Naive thymus-derived CD8-positive, alpha-beta T cell (primary cell): ENCODE results near the gene ZBTB7C. TPM values are rescaled to one million over a fixed set of nuclear protein-coding genes. Genes with fewer than 3 reads are reported as not detected.

ENCODE experiments used
- ATAC-seq, 2 donors: fragments of 150-1000 bp; cut with Tn5 transposase in 1 of 2; sonication (Bioruptor Pico), chemical (Tn5 transposase) in 1 of 2; 1 replicate in 1 of 2; 2 replicates in 1 of 2; pipeline ENCODE4 v1.10.0; 2021; ENCODE audit warnings: mild to moderate bottlenecking in 2 of 2, moderate library complexity in 2 of 2
- POLR2A ChIA-PET: fragments of 350-600 bp; sonication (Branson Sonifier 250); formaldehyde crosslinking; loops from one replicate; lab custom pipeline; 2021; ENCODE audit warnings: antibody characterized with exemption; lab: Charles Lee
- DNase-seq, 10 donors: peaks; one replicate each; pipeline versions ENCODE4 v3.0.0 to v3.0.0-alpha.2; 2020 to 2022
- H3K27ac Mint-ChIP-seq, 10 donors: one replicate each; pipeline ENCODE4 v1.8.0; 2020 to 2022; ENCODE audit warnings: mild to moderate bottlenecking in 10 of 10, mixed read lengths in 10 of 10, moderate library complexity in 4 of 10, inconsistent platforms in 1 of 10
- H3K27me3 Mint-ChIP-seq, 5 donors: one replicate each; pipeline ENCODE4 v1.8.0; 2021 to 2022; ENCODE audit warnings: mixed read lengths in 5 of 5
- H3K36me3 Mint-ChIP-seq, 3 donors: one replicate each; pipeline ENCODE4 v1.8.0; 2020 to 2022; ENCODE audit warnings: mixed read lengths in 3 of 3, mild to moderate bottlenecking in 2 of 3, inconsistent platforms in 1 of 3
- H3K4me1 Mint-ChIP-seq, 4 donors: one replicate each; pipeline ENCODE4 v1.8.0; 2021 to 2022; ENCODE audit warnings: mixed read lengths in 4 of 4
- H3K4me3 Mint-ChIP-seq, 10 donors: one replicate each; pipeline ENCODE4 v1.8.0; 2020 to 2022; ENCODE audit warnings: mild to moderate bottlenecking in 10 of 10, mixed read lengths in 10 of 10, moderate library complexity in 6 of 10, inconsistent platforms in 1 of 10
- H3K9me3 Mint-ChIP-seq, 9 donors: one replicate each; pipeline ENCODE4 v1.8.0; 2020 to 2022; ENCODE audit warnings: mixed read lengths in 9 of 9, mild to moderate bottlenecking in 3 of 9, inconsistent platforms in 1 of 9, moderate library complexity in 1 of 9
- polyA plus RNA-seq, 3 donors: library from polyadenylated mRNA; unstranded; fragments of 300-500 nt; fragmentation: Illumina TruSeq; gene quantifications; one replicate each; pipeline ENCODE4 v1.2.3, GENCODE V29; 2021
- total RNA-seq, 8 experiments: library from RNA in 2 of 8; stranded (reverse) in 2 of 8; gene quantifications; one replicate each; pipeline ENCODE4 v1.2.3 and lab custom pipeline; 2021 to 2026

ZBTB7C gene
- total and polyA plus RNA-seq, 5 experiments from 2014 or later, result not detected

DNA sequence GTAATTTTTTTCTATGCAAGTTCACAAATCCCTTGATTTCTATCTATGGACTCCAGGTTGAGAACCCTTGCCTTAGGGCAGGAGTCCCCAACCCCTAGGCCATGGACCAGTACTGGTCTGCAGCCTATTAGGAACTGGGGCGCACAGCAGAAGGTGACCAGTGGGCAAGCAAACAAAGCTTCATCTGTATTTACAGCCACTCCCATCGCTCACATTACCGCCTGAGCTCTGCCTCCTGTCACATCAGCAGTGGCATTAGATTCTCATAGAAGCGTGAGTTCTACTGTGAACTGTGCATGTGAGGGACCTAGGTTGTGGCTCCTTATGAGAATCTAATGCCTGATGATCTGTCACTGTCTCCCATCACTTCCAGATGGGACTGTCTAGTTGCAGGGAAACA is 408.5 kb downstream of the ZBTB7C start:
- H3K27ac Mint-ChIP-seq, result no peak overlapping the region
- no peak for ATAC-seq
- H3K27me3 Mint-ChIP-seq, result no peaks in the 10 kb centered on the region
- peaks cover 0 to 22% (median 7%) of the 10 kb centered on the region in 9 donors for H3K9me3 Mint-ChIP-seq
- no peak for DNase-seq
- no peak overlapping the region for H3K4me3 Mint-ChIP-seq
- POLR2A ChIA-PET, result no interaction called here
- peaks cover 0 to 16% (median 4%) of the 10 kb centered on the region in 4 donors for H3K4me1 Mint-ChIP-seq
- H3K36me3 Mint-ChIP-seq, result peaks cover 0 to 10% (median 3%) of the 10 kb centered on the region in 3 donors

DNA sequence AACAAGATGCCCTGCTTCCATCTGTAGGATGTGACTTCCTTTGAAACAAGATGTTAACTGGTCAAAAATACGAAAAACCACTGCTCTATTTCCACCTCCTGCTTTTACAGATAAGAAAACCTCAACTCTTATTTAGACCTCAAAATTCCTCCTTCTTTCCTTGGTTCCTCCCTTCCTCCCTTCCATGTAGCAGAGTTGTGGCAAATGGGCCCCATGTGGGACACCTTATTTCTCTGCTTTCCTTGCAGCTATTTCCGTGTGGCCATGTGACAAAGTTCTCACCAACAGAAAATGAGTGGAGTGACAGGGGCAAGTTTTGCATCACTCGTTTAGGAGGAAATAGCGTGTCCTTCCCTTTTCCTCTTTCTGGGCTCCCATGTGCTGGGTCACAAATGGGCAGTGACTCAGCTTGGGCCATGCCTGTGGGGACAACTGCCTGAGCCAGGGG is 409.4 kb downstream of the ZBTB7C start:
- no peak for ATAC-seq

DNA sequence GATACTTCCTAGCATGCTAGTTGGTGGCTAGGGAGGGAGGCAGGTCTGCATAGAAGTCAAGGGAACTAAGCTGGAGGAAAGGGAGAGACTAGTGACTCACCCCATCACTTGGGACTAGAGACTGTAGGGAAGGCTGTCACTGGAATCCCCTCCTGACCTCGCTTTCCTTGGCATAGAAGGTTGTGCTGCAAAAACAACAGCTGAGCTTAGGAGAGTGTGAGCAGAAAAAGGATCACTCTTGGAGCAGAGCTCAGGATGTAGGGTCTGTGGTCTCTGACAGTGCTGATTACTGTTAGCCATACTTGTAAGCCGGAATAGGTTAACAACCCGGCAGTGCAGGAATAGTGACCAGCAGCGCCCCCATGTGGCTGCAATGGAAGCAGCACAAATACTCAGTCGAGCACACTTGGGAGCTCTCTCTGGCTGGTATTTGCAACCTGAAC is 411.8 kb downstream of the ZBTB7C start:
- peaks cover 0 to 5% (median under 1%) of the 10 kb centered on the region in 4 donors for H3K4me1 Mint-ChIP-seq
- ATAC-seq, result no peak
- POLR2A ChIA-PET, result interaction anchor here (1.9 kb wide), 1 partner anchor 67 kb away, joined by 7 read pairs; the partner anchor contains the start of gene SMAD2

More for the DNA sequence above, 409.4 kb downstream of the ZBTB7C start:
- POLR2A ChIA-PET, result no interaction called here
- Mint-ChIP-seq H3K36me3 (peaks cover 0 to 10% (median 4%) of the 10 kb centered on the region in 3 donors), H3K9me3 (peaks cover 0 to 24% (median 7%) of the 10 kb centered on the region in 9 donors), H3K4me1 (peaks cover 0 to 16% (median 4%) of the 10 kb centered on the region in 4 donors), H3K27ac (peak overlapping the region in 2 of 10 donors; percentile 3 to 8), H3K4me3 (no peak overlapping the region), H3K27me3 (no peaks in the 10 kb centered on the region)
- no peak for DNase-seq

DNA sequence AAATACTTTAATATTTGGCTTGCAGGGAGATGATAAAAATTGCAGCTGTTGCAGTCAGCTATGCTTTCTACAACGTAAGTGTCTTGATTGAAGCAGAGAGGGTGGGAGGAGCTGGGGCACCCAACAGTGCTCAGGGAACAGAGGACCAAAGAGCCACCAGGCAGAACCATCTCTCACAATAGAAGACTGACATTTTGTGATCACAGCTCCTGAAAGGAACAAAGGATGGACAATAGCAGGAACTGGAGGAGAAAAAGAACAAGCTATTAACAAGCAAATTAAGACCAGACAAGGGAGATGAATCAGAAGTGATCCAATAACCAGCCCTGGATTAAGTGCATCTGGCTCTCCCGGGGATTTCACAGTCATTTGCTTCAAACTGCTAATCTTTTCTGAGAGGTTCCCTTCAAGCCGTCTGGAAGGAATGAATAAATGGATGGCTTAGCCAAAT is 413.1 kb downstream of the ZBTB7C start:
- POLR2A ChIA-PET, result interaction anchor here (1.9 kb wide), 1 partner anchor 66 kb away, joined by 7 read pairs; the partner anchor contains the start of gene SMAD2
- ATAC-seq (no peak), DNase-seq (no peak)
- peaks cover 0 to 10% (median 4%) of the 10 kb centered on the region in 3 donors for H3K36me3 Mint-ChIP-seq
- peaks cover 0 to 24% (median 7%) of the 10 kb centered on the region in 9 donors for H3K9me3 Mint-ChIP-seq
- H3K27ac Mint-ChIP-seq, result no peak overlapping the region
- H3K4me3 Mint-ChIP-seq, result no peak overlapping the region
- H3K4me1 Mint-ChIP-seq, result peaks cover 0 to 8% (median under 1%) of the 10 kb centered on the region in 4 donors
- peaks cover 0 to 4% (median 0%) of the 10 kb centered on the region in 5 donors for H3K27me3 Mint-ChIP-seq

More for the DNA sequence above, 411.8 kb downstream of the ZBTB7C start:
- Mint-ChIP-seq H3K36me3 (peaks cover 0 to 10% (median 4%) of the 10 kb centered on the region in 3 donors), H3K4me3 (no peak overlapping the region), H3K27me3 (peaks cover 0 to 2% (median 0%) of the 10 kb centered on the region in 5 donors), H3K27ac (no peak overlapping the region), H3K9me3 (peaks cover 0 to 24% (median 7%) of the 10 kb centered on the region in 9 donors)
- DNase-seq, result peak in 4 of 10 donors; percentile 12 to 21 (median 18)

DNA sequence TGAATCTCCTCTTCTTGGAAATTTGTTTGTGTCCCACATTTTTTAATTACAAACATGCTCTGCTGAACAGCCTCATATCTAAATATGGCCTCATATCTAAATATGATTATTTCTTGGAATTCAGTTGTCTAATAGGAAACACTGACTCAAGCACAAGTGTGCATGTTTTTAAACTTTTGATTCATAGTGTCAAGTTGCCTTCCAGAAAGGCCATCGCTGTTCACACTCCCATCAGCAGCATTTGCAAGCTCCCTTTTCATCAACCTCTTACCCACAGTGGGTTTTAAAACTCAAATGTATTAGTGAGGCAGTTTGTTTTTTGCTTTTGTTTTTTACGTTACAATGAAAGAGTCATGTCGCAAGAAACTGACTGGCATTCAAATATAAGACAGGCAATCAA is 413.5 kb downstream of the ZBTB7C start:
- Mint-ChIP-seq H3K36me3 (peaks cover 0 to 10% (median 4%) of the 10 kb centered on the region in 3 donors), H3K9me3 (peaks cover 0 to 24% (median 7%) of the 10 kb centered on the region in 9 donors), H3K27ac (no peak overlapping the region), H3K4me3 (no peak overlapping the region), H3K4me1 (peaks cover 0 to 8% (median under 1%) of the 10 kb centered on the region in 4 donors), H3K27me3 (peaks cover 0 to 4% (median 0%) of the 10 kb centered on the region in 5 donors)
- POLR2A ChIA-PET, result no interaction called here
- no peak for ATAC-seq
- DNase-seq, result no peak

DNA sequence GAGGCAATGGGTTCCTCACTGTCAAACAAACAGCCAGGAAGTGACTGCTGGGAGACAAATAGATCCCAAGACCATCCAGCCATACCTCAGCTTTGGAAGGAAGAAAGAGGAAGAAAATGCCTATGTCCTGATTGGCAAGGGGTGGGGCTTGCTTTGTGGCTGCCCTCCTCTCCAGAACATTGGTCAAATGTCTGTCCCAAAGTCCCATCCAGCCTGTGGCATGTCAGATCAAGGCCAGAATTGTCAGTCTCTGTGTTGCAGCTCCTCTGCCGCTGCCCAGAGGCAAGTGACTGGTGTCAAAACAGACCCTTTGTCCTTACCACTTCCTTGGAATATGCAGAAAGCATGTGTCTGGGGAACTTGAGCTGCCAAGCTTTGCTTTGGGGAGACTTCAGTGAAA is 415.8 kb downstream of the ZBTB7C start:
- ATAC-seq (no peak), DNase-seq (no peak)
- H3K9me3 Mint-ChIP-seq, result peaks cover 0 to 24% (median 7%) of the 10 kb centered on the region in 9 donors
- H3K4me3 Mint-ChIP-seq, result no peak overlapping the region
- POLR2A ChIA-PET, result no interaction called here
- H3K27ac Mint-ChIP-seq, result no peak overlapping the region
- H3K27me3 Mint-ChIP-seq, result peaks cover 0 to 6% (median 0%) of the 10 kb centered on the region in 5 donors
- H3K36me3 Mint-ChIP-seq, result peaks cover 0 to 10% (median 4%) of the 10 kb centered on the region in 3 donors
- H3K4me1 Mint-ChIP-seq, result peaks cover 0 to 3% (median 0%) of the 10 kb centered on the region in 4 donors

DNA sequence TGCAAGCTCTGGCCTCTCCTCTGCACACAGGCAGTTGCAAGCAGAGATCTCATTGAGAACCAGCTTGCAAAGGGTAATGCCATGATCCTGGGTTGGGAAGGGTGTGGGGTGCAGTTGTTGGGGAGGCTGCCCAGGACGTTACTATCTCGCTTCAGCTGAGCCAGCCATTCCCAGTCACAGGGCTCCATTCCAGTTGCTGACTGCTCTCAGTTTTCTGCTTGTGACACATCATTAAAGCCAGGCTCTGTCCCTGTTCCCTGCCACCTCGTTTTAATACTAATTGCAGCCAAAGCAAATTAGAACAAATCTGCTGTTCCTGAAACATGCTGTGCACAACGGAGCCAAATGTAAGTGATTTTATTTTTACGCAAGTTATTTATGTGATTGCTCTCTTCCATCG is 416.2 kb downstream of the ZBTB7C start:
- H3K4me3 Mint-ChIP-seq, result no peak overlapping the region
- ATAC-seq, result no peak
- H3K27ac Mint-ChIP-seq, result no peak overlapping the region
- POLR2A ChIA-PET, result no interaction called here
- peaks cover 0 to 6% (median 0%) of the 10 kb centered on the region in 5 donors for H3K27me3 Mint-ChIP-seq
- peaks cover 0 to 10% (median 4%) of the 10 kb centered on the region in 3 donors for H3K36me3 Mint-ChIP-seq
- H3K9me3 Mint-ChIP-seq, result peaks cover 0 to 24% (median 7%) of the 10 kb centered on the region in 9 donors
- H3K4me1 Mint-ChIP-seq, result peaks cover 0 to 3% (median 0%) of the 10 kb centered on the region in 4 donors
- DNase-seq, result no peak

DNA sequence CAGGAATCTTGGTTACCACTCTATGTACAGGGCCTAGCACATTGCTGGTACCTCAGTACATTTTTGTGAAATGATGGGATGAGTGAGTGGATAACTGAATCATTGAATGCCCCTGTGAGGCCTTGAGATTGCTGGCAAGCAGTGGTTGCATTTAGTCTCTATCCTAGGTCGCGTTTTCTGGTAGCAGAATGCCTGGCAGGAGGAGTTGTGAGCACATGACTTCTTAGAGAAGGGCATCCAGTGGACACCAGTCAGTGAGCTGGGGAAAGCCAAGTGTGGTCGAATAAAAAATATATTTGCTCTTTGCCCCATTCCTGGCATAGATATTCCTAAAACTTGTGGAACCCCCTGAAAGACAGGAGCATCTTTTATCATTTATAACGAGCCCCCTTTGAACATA is 416.9 kb downstream of the ZBTB7C start:
- Mint-ChIP-seq H3K4me3 (no peak overlapping the region), H3K27ac (no peak overlapping the region), H3K27me3 (peaks cover 0 to 6% (median 0%) of the 10 kb centered on the region in 5 donors), H3K36me3 (peaks cover 0 to 7% (median 4%) of the 10 kb centered on the region in 3 donors), H3K9me3 (peaks cover 0 to 18% (median 7%) of the 10 kb centered on the region in 9 donors), H3K4me1 (peaks cover 0 to 5% (median 0%) of the 10 kb centered on the region in 4 donors)
- ATAC-seq (no peak), DNase-seq (no peak)
- POLR2A ChIA-PET, result no interaction called here

DNA sequence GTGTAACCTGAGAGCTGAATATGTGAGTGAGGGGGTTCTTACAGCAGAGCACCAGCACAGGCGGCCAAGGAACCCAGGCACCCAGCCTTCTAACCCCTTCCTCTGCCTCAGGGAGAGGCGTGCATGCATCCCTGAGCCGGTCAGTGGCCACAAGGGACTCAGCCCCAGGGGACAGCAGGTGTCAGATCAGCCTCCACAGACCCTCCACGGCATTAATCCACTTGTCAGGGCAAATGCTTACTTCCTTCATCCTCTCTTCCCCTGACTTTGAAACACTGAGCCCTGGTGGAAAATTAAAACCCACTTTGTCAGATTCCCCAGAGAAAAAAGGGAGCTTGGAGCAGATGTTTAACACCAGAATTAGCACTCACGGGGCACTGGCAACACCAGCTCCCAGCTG is 418.2 kb downstream of the ZBTB7C start:
- H3K27me3 Mint-ChIP-seq, result peaks cover 0 to 6% (median 0%) of the 10 kb centered on the region in 5 donors
- H3K36me3 Mint-ChIP-seq, result peaks cover 0 to 3% (median 0%) of the 10 kb centered on the region in 3 donors
- H3K4me3 Mint-ChIP-seq, result no peak overlapping the region
- no peak overlapping the region for H3K27ac Mint-ChIP-seq
- DNase-seq (no peak), ATAC-seq (no peak)
- POLR2A ChIA-PET, result no interaction called here
- peaks cover 0 to 9% (median 2%) of the 10 kb centered on the region in 9 donors for H3K9me3 Mint-ChIP-seq
- peaks cover 0 to 13% (median 0%) of the 10 kb centered on the region in 4 donors for H3K4me1 Mint-ChIP-seq

DNA sequence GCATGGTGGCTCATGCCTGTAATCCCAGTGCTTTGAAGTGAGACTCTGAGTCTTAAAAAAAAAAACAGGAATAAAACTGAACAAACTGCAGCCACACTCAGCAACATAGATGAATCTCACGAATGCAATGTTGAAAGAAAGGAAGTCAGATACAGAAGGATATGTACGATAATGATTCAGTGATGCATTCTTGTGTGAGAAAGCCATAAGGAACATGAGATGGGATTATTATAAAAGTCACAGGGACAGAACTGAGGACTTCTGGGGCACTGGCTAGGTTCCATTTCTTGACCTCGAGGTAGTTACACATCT is 421.8 kb downstream of the ZBTB7C start:
- POLR2A ChIA-PET, result interaction anchor here (0.6 kb wide), 1 partner anchor 46 kb away, joined by 5 read pairs; no protein-coding TSS in a partner anchor
- Mint-ChIP-seq H3K27me3 (peaks cover 0 to 6% (median 0%) of the 10 kb centered on the region in 5 donors), H3K9me3 (peaks cover 0 to 9% (median 0%) of the 10 kb centered on the region in 9 donors), H3K4me3 (no peak overlapping the region), H3K36me3 (no peaks in the 10 kb centered on the region), H3K27ac (no peak overlapping the region), H3K4me1 (peaks cover 0 to 18% (median under 1%) of the 10 kb centered on the region in 4 donors)
- ATAC-seq (no peak), DNase-seq (no peak)

DNA sequence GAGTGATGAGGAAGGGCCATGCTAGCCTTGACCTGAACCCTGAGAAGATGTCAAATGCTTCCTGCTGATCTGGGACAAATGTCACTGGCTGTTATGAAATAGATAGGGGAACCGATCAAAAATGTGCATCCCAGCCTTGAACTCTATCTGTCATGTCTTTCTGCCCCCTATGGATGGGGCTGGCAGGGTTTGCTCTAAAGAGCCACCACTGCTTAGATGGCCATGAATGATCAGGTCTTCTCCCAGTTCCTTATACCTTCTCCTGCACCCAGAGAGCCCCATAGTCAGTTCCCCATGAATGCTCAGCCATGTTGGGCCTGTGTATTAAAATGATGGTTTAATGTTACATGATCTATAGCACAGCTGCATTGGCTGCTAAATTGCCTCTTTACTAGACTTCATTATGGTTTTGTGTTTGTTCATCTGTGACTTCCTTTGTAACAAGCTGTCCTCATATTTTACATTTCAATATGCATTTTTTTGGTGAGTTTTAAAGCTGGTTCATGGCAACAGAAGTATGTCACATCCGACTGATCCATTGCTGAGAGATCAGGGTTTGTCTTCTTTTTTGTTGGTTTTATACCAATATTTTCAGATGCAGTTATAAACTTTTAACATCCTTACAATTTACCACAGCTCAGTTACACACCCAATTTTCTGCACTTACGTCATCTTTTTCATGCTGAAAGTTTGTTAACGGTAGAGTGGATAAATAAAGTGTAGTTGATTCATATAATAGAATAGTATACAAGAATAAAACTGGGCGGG is 422.4 kb downstream of the ZBTB7C start:
- DNase-seq (no peak), ATAC-seq (no peak)

DNA sequence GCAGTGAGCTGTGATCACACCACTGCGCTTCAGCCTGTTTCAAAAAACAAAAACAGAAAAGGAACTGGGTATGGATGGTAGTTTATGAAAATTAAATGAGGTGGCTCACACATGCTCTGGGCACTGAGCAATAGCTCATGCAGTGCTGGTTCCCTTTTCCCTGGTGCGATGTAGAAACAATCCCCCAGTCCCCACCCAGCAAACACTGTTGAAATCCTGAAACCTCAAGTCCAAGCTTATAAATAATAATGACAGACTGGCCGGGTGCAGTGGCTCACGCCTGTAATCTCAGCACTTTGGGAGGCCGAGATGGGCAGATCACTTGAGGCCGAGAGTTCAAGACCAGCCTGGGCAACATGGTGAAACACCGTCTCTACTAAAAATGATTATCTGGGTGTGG is 423.3 kb downstream of the ZBTB7C start:
- POLR2A ChIA-PET, result no interaction called here
- Mint-ChIP-seq H3K27me3 (peaks cover 0 to 2% (median 0%) of the 10 kb centered on the region in 5 donors), H3K36me3 (no peaks in the 10 kb centered on the region), H3K4me1 (peaks cover 0 to 15% (median 2%) of the 10 kb centered on the region in 4 donors), H3K27ac (no peak overlapping the region), H3K4me3 (no peak overlapping the region), H3K9me3 (peaks cover 0 to 9% (median 0%) of the 10 kb centered on the region in 9 donors)
- no peak for ATAC-seq
- DNase-seq, result no peak

More for the DNA sequence above, 422.4 kb downstream of the ZBTB7C start:
- peaks cover 0 to 9% (median 0%) of the 10 kb centered on the region in 9 donors for H3K9me3 Mint-ChIP-seq
- no peaks in the 10 kb centered on the region for H3K36me3 Mint-ChIP-seq
- H3K4me3 Mint-ChIP-seq, result peak overlapping the region in 1 of 10 donors; percentile 7
- peak overlapping the region in 1 of 10 donors; percentile 4 for H3K27ac Mint-ChIP-seq
- H3K4me1 Mint-ChIP-seq, result peaks cover 0 to 18% (median under 1%) of the 10 kb centered on the region in 4 donors
- H3K27me3 Mint-ChIP-seq, result peaks cover 0 to 5% (median 0%) of the 10 kb centered on the region in 5 donors
- POLR2A ChIA-PET, result no interaction called here
